Measurements from ENCODE around the gene FBP1. TPM values are rescaled to one million over a fixed set of nuclear protein-coding genes. Genes with fewer than 3 reads are reported as not detected.
A peak's percentile ranks its signal among the peaks of the same experiment; 100 is the strongest.

The FBP1 gene
- total and polyA plus RNA-seq, 10 of the 15 experiments (the other 5 are each of a cell fraction or from before 2014, with no cell fraction given): 0.11 to 0.38 (median 0.15) TPM; not detected in 7

DNA sequence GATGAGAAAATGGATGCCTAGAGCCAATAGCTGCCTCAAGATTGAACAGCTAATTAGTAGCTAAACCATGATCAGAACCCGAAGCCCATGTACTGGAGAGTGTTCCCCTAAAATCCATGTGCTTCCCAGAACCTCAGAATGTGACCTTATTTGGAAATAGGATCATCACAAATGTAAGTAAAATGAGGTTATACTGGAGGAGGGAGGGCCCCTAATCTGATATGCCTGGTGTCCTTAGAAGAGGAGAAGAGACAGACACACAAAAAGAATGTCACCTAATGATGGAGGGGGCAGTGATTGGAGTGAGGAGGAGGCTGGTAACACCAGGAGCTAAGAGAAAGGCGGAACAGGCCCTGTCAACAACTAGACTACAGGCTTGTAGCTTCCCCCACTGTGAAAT lies 41.3 kb upstream of the FBP1 start:
- TF ChIP-seq HCFC1 (IDR thresholded peaks at IDR 0.05; ENCODE audit: low read length): no peak
- no peak for TF ChIP-seq CHD1 (IDR thresholded peaks at IDR 0.05; ENCODE audit: low read depth, low read length)
- intact Hi-C loops (cut with micrococcal nuclease; ENCODE audit: unreplicated experiment) (loop anchor here (1.0 to 10.0 kb wide), 6 partner anchors 102 to 1534 kb away; no protein-coding TSS in a partner anchor), in situ Hi-C loops (cut with MboI) (loop anchor here (5.0 to 25.0 kb wide), 3 partner anchors 237 to 1532 kb away; no protein-coding TSS in a partner anchor)
- RAD21 ChIA-PET (ENCODE audit: unreplicated experiment): interaction anchor here (0.9 to 6.1 kb wide), 12 partner anchors 12 to 502 kb away, joined by 3 to 134 read pairs (median 8); partner anchors contain the start of gene AOPEP
- Histone ChIP-seq H3K79me2 (ENCODE audit: control insufficient read depth, insufficient read depth, low read length) (no peaks in the 10 kb centered on the region), H3K27me3 (replicated peaks in 1 of 2; ENCODE audit: control insufficient read depth in 2 of 2, insufficient read depth in 2 of 2, low read length in 1 of 2) (no peaks in the 10 kb centered on the region), H3K27ac (ENCODE audit: control insufficient read depth, insufficient read depth) (no peak overlapping the region), H3K36me3 (ENCODE audit: control insufficient read depth in 2 of 2, insufficient read depth in 2 of 2, low read length in 1 of 2) (no peaks in the 10 kb centered on the region), H3K4me1 (ENCODE audit: control insufficient read depth, insufficient read depth, low read length) (no peaks in the 10 kb centered on the region; the same call in 1 of the 2 replicates), H3K4me2 (ENCODE audit: control insufficient read depth, insufficient read depth) (no peak overlapping the region), H3K9ac (ENCODE audit: control insufficient read depth, insufficient read depth, low read length) (no peak overlapping the region), H4K20me1 (ENCODE audit: control insufficient read depth, insufficient read depth) (no peaks in the 10 kb centered on the region), H2AFZ (ENCODE audit: control insufficient read depth, low read depth, low read length) (0 out of 2 replicates have a peak overlapping the region, but pooled peaks have one; percentile 10), H3K9me3 (replicated peaks; ENCODE audit: control insufficient read depth, insufficient read depth, low read length) (no peaks in the 10 kb centered on the region), H3K4me3 (no peak overlapping the region)
- no peak for DNase-seq (ENCODE audit: low read depth, low spot score)
- POLR2A ChIA-PET: interaction anchor here (1.3 kb wide), 1 partner anchor 447 kb away, joined by 5 read pairs; no protein-coding TSS in a partner anchor
- no peak for ATAC-seq
- CTCF ChIA-PET: interaction anchor here (0.7 to 11.9 kb wide), 40 partner anchors 8 to 1537 kb away, joined by 3 to 355 read pairs (median 5); partner anchors contain the start of gene AOPEP
- WGBS (ENCODE audit: insufficient coverage, insufficient replicate concordance, low lambda C conversion rate, missing lambda C conversion rate): 4% methylated on average over 2 of the region's 2 CpGs
- no TSS peak for BruUV-seq (replicated peaks)
- FAIRE-seq: no peak
- SMC1A ChIA-PET (ENCODE audit: uncharacterized antibody, unreplicated experiment): interaction anchor here (0.8 to 5.8 kb wide), 18 partner anchors 8 to 608 kb away, joined by 3 to 143 read pairs (median 6); partner anchors contain the start of gene AOPEP

DNA sequence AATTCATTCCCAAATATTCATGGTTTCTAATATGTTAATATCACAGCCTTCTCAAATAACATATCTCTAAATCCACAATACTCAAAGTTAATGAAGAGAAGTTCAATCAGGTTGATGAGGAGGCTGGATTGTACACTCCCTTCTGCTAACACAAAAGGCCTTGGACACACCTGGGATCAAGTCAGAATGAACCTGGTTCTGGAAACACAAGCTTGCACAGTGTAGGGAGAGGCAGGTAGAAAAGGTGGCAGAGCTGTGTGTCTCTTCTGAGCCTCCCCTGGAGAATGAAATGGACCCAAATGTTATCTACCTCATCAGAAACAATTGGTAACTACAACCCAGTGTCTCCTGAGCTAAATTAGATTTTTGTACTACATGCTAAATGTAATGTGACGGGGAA lies 40.7 kb upstream of the FBP1 start:
- DNase-seq (ENCODE audit: low read depth, low spot score) (no peak), FAIRE-seq (no peak), ATAC-seq (no peak)
- ChIA-PET RAD21 (ENCODE audit: unreplicated experiment) (interaction anchor here (0.9 to 6.1 kb wide), 8 partner anchors 11 to 503 kb away, joined by 3 to 134 read pairs (median 12); no protein-coding TSS in a partner anchor), CTCF (interaction anchor here (0.5 to 11.9 kb wide), 23 partner anchors 8 to 1538 kb away, joined by 3 to 355 read pairs (median 7); partner anchors contain the start of gene AOPEP), SMC1A (ENCODE audit: uncharacterized antibody, unreplicated experiment) (interaction anchor here (1.1 to 5.8 kb wide), 14 partner anchors 9 to 500 kb away, joined by 3 to 143 read pairs (median 8); partner anchors contain the start of gene AOPEP), POLR2A (no interaction called here)
- Histone ChIP-seq H3K4me1 (ENCODE audit: control insufficient read depth, insufficient read depth, low read length) (no peaks in the 10 kb centered on the region; the same call in 1 of the 2 replicates), H3K9me3 (replicated peaks; ENCODE audit: control insufficient read depth, insufficient read depth, low read length) (no peaks in the 10 kb centered on the region), H3K27me3 (replicated peaks in 1 of 2; ENCODE audit: control insufficient read depth in 2 of 2, insufficient read depth in 2 of 2, low read length in 1 of 2) (no peaks in the 10 kb centered on the region), H3K4me3 (no peak overlapping the region), H3K79me2 (ENCODE audit: control insufficient read depth, insufficient read depth, low read length) (no peaks in the 10 kb centered on the region), H4K20me1 (ENCODE audit: control insufficient read depth, insufficient read depth) (no peaks in the 10 kb centered on the region), H3K9ac (ENCODE audit: control insufficient read depth, insufficient read depth, low read length) (no peak overlapping the region), H2AFZ (ENCODE audit: control insufficient read depth, low read depth, low read length) (no peak overlapping the region), H3K27ac (ENCODE audit: control insufficient read depth, insufficient read depth) (no peak overlapping the region), H3K4me2 (ENCODE audit: control insufficient read depth, insufficient read depth) (no peak overlapping the region), H3K36me3 (ENCODE audit: control insufficient read depth in 2 of 2, insufficient read depth in 2 of 2, low read length in 1 of 2) (no peaks in the 10 kb centered on the region)
- in situ Hi-C loops (cut with MboI): loop anchor here (5.0 to 25.0 kb wide), 3 partner anchors 237 to 1532 kb away; no protein-coding TSS in a partner anchor
- BruUV-seq (replicated peaks): no TSS peak
- 8% methylated on average over 1 of the region's 1 CpG for WGBS (ENCODE audit: insufficient coverage, insufficient replicate concordance, low lambda C conversion rate, missing lambda C conversion rate)
- intact Hi-C loops (cut with micrococcal nuclease; ENCODE audit: unreplicated experiment): loop anchor here (5.0 to 10.0 kb wide), 3 partner anchors 102 to 1535 kb away; no protein-coding TSS in a partner anchor
- TF ChIP-seq, protein P1, sequence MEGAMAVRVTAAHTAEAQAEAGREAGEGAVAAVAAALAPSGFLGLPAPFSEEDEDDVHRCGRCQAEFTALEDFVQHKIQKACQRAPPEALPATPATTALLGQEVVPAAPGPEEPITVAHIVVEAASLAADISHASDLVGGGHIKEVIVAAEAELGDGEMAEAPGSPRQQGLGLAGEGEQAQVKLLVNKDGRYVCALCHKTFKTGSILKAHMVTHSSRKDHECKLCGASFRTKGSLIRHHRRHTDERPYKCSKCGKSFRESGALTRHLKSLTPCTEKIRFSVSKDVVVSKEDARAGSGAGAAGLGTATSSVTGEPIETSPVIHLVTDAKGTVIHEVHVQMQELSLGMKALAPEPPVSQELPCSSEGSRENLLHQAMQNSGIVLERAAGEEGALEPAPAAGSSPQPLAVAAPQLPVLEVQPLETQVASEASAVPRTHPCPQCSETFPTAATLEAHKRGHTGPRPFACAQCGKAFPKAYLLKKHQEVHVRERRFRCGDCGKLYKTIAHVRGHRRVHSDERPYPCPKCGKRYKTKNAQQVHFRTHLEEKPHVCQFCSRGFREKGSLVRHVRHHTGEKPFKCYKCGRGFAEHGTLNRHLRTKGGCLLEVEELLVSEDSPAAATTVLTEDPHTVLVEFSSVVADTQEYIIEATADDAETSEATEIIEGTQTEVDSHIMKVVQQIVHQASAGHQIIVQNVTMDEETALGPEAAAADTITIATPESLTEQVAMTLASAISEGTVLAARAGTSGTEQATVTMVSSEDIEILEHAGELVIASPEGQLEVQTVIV (IDR thresholded peaks at IDR 0.05; ENCODE audit: borderline replicate concordance, partially characterized antibody): no peak
- TF ChIP-seq, protein P2, sequence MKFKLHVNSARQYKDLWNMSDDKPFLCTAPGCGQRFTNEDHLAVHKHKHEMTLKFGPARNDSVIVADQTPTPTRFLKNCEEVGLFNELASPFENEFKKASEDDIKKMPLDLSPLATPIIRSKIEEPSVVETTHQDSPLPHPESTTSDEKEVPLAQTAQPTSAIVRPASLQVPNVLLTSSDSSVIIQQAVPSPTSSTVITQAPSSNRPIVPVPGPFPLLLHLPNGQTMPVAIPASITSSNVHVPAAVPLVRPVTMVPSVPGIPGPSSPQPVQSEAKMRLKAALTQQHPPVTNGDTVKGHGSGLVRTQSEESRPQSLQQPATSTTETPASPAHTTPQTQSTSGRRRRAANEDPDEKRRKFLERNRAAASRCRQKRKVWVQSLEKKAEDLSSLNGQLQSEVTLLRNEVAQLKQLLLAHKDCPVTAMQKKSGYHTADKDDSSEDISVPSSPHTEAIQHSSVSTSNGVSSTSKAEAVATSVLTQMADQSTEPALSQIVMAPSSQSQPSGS (IDR thresholded peaks at IDR 0.05; ENCODE audit: low read length): no peak
- no peak for TF ChIP-seq MXI1 (IDR thresholded peaks at IDR 0.05; ENCODE audit: low read depth, low read length)
- TF ChIP-seq PRDM15 (CRISPR knock-in tag; IDR thresholded peaks at IDR 0.05): no peak

All from GM12878 (cell line).